Progenitor cell of endocrine pancreas (in vitro differentiated cells): ENCODE results near the gene C1orf167. TPM values are rescaled to one million over a fixed set of nuclear protein-coding genes. Genes with fewer than 3 reads are reported as not detected.

Source experiments
- DNase-seq: peaks from one replicate; pipeline ENCODE4 v3.0.0; 2021; ENCODE audit warnings: low spot score; ENCODE audit not compliant: unreplicated experiment
- H3K27ac Mint-ChIP-seq: 2 replicates; pipeline ENCODE4 v1.8.0; 2021; ENCODE audit warnings: mild to moderate bottlenecking, moderate library complexity, mixed read lengths
- H3K27me3 Mint-ChIP-seq: 2 replicates; pipeline ENCODE4 v1.8.0; 2021; ENCODE audit warnings: mixed read lengths
- H3K36me3 Mint-ChIP-seq: 2 replicates; pipeline ENCODE4 v1.8.0; 2022; ENCODE audit warnings: mixed read lengths; ENCODE audit not compliant: insufficient read depth
- H3K4me1 Mint-ChIP-seq: 2 replicates; pipeline ENCODE4 v1.8.0; 2021; ENCODE audit warnings: low read depth, mixed read lengths
- H3K4me3 Mint-ChIP-seq: 2 replicates; pipeline ENCODE4 v1.8.0; 2021; ENCODE audit warnings: low read depth, mild to moderate bottlenecking, moderate library complexity, mixed read lengths
- H3K9me3 Mint-ChIP-seq: 2 replicates; pipeline ENCODE4 v1.8.0; 2021; ENCODE audit warnings: low read depth, mixed read lengths
- long read RNA-seq: library from polyadenylated mRNA; unstranded; transcript quantifications from one replicate; pipeline ENCODE4 v2.0.0, GENCODE V29; 2020
- total RNA-seq: library from RNA; stranded (reverse); gene quantifications from 2 replicates; pipeline ENCODE4 v1.2.1, GENCODE V29; 2021
- TF ChIP-seq, protein P1 (sequence below): fragments of 200-600 bp; sonication (generic); IDR thresholded peaks from one replicate; pipeline ENCODE4 v1.5.0; 2021; ENCODE audit warnings: antibody characterized with exemption, mild to moderate bottlenecking; ENCODE audit not compliant: unreplicated experiment

Gene C1orf167, protein sequence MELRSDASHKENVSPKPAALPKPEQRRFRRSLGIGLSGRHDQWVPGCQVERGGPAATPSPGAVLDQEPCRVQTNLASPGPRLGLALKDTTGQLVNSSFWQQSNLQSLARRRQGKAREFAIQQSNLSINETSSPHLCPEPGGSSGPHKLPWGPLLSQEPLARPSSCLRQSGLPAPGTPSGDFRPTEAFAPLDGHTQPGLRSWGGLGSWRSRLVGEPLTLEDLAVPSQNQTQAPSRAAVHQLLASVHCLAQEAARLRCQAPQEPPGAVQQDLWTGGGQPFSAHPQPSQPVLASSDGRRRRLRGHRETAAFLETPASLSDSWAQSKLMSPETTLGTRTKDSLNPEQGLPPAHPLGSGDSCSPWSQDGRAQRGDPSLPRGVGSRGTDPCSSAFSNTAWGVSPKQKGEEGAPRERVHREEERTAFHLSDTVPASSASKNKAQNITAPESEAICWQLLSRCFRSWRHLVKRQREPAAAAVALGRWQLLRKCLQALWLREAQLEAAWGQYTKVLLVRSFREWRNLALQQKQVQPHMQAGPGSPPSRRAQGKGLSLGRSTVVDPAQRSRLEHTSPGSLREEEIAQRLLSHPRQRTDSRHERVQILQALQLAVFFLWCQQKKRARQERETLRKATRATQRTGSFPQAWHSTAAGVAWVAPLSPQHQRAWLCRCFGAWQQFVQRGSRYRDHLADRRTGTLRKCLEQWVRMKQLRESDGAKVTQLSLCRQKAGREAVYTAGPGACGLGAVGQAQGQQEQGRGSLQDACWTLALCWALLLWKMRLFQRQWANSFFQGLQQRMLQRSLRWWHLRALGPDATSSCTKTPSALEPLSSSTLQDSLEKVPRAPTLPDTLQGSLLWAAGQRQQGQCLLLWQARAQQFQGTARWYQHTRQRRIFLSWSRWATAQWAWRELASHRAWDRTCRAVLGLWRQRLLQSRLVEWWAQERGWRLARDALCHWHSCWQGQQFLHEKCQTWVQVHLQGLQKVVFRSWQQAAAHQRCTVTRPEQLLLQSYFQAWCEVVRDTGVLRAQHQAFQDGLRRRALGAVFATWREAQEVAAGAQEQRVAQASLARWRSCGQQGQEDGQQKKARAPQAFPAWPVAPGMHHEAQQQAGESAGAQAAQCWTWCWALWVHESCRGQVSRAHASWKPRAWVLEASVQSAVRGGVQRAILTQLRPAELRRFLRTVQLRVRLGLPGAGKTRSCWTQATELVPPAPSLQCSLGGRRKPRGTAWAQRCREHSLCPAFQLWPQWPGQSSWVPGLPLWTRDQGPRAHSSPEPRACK (N-terminal part only)
- 0.67 TPM in 1 of 2 replicates, not detected in the other for total RNA-seq
- long read RNA-seq = 0 reads

DNA sequence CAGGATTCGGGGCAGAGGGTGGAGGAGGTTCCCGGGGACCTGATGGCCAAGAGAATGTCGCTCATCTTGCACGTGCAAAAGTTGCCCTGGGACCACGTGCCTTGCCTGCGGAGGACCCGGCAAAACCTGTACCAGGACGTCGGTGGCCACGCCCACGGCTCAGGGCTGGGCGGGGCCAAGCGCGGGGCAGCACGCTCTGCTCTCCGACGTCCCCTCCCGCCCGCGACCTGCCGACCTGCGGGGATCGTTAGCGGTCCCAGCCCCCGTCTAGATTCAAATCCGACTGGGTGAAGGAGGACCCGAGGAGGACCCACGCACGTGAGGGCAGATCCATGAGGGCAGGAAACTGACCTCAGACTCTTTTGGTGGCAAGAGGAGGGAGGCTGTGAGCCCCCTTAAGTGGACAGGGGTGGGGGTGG, at the start of gene C1orf167:
TSS of gene C1orf167 (plus strand) at position 206 of the 419 bp plus-strand sequence. CDS start 2,208 bp downstream, outside the sequence.
- H3K4me3 Mint-ChIP-seq = no peak within 1 kb of the TSS
- no peak for DNase-seq
- H3K27ac Mint-ChIP-seq = peak within 1 kb of the TSS; percentile 80
- no peaks in the 10 kb centered on the region for H3K36me3 Mint-ChIP-seq
- TF ChIP-seq, protein P1, sequence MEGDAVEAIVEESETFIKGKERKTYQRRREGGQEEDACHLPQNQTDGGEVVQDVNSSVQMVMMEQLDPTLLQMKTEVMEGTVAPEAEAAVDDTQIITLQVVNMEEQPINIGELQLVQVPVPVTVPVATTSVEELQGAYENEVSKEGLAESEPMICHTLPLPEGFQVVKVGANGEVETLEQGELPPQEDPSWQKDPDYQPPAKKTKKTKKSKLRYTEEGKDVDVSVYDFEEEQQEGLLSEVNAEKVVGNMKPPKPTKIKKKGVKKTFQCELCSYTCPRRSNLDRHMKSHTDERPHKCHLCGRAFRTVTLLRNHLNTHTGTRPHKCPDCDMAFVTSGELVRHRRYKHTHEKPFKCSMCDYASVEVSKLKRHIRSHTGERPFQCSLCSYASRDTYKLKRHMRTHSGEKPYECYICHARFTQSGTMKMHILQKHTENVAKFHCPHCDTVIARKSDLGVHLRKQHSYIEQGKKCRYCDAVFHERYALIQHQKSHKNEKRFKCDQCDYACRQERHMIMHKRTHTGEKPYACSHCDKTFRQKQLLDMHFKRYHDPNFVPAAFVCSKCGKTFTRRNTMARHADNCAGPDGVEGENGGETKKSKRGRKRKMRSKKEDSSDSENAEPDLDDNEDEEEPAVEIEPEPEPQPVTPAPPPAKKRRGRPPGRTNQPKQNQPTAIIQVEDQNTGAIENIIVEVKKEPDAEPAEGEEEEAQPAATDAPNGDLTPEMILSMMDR = no peak
- no peaks in the 10 kb centered on the region for H3K4me1 Mint-ChIP-seq
- H3K9me3 Mint-ChIP-seq = peaks cover 3% of the 10 kb centered on the region
- peaks cover 35% of the 10 kb centered on the region for H3K27me3 Mint-ChIP-seq

DNA sequence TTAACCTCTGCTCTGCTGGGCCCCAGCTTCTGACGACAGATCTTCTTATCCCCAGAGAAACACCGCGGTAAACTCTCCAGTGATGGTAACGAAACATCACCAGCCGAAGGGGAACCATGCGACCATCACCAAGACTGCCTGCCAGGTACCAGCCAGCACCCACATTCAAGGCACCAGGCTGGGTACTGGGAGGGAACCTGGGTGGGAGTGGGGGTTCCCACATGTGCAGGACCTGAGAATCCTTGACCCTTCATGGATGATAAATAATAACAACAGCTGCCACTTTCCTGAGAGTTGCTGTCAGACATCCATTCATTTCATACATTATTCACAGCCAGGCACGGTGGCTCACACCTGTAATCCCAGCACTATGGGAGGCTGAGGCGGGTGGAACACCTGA, 49.7 kb upstream of the C1orf167 start:
- H3K4me1 Mint-ChIP-seq = no peaks in the 10 kb centered on the region
- no peaks in the 10 kb centered on the region for H3K36me3 Mint-ChIP-seq
- no peak overlapping the region for H3K27ac Mint-ChIP-seq
- TF ChIP-seq, protein P1 = no peak
- no peaks in the 10 kb centered on the region for H3K9me3 Mint-ChIP-seq
- no peak overlapping the region for H3K4me3 Mint-ChIP-seq
- H3K27me3 Mint-ChIP-seq = peaks cover 4% of the 10 kb centered on the region
- no peak for DNase-seq

DNA sequence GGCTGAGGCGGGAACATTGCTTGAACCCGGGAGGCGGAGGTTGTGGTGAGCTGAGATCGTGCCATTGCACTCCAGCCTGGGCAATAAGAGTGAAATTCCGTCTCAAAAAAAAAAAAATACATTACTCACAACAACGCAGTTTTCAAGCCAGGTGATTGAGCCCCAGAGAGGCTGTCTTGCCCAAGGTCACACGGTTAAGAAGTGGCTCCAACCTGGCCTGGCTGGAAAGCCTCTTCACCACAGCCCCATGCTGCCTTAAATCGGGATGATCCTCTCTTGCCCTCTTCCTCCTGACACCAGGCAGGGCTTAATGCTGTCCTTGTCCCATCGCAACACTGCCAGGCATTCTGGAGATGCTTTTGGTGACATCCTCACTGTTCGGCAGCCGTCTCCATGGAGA, 48.9 kb upstream of the C1orf167 start:
- no peak for DNase-seq
- Mint-ChIP-seq H3K27me3 (peaks cover 4% of the 10 kb centered on the region), H3K9me3 (no peaks in the 10 kb centered on the region), H3K4me3 (no peak overlapping the region), H3K27ac (no peak overlapping the region), H3K4me1 (no peaks in the 10 kb centered on the region), H3K36me3 (no peaks in the 10 kb centered on the region)
- TF ChIP-seq, protein P1 = no peak

DNA sequence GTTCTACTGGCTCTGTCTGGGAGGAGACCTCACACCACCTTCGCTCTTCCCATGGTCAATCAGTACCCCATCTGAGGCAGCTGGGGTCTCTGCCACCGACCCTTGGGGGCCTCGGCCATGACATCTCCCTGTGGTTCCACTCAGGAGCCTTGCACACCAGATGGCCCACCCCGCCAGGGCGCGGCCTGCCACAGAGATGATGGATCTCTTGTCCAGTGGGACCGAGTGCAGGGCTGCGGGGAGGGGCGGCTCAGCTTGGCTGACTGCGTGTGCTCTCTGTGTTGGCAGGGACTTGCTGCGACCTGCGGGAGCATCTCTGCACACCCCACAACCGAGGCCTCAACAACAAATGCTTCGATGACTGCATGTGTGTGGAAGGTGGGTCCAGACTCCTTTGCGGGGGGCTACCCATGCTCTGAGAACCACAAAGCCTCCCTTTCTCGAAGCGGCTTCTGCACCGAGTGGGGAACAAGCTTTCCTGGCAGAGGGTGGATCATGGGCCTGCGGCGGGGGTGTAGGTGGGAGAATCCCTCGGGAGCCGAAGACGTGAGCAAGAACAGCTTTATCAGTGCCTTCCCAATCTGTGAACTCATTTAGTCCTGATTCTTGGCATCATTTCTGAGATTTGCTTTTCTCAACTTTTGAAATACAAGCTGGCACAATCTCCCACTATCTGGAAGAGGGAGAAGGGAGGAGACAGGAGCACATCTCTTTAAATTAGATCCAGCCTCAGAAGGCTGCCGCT, 47.0 kb upstream of the C1orf167 start:
- no peaks in the 10 kb centered on the region for H3K9me3 Mint-ChIP-seq
- TF ChIP-seq, protein P1 = no peak
- no peak overlapping the region for H3K27ac Mint-ChIP-seq
- no peaks in the 10 kb centered on the region for H3K4me1 Mint-ChIP-seq
- peaks cover 18% of the 10 kb centered on the region for H3K27me3 Mint-ChIP-seq
- DNase-seq = no peak
- no peak overlapping the region for H3K4me3 Mint-ChIP-seq
- no peaks in the 10 kb centered on the region for H3K36me3 Mint-ChIP-seq
